Measurements from ENCODE around the gene CASZ1.

GRCh38 chr1:10830961-10831668 is 34.7 kb upstream of the CASZ1 start:
- TF ChIP-seq YY1 (IDR thresholded peaks at IDR 0.05; ENCODE audit: insufficient read depth, insufficient read length) = no peak
- no peak for TF ChIP-seq SUZ12 (IDR thresholded peaks at IDR 0.05; ENCODE audit: extremely low read depth, insufficient read depth, insufficient read length)
- no peak for TF ChIP-seq ZNF274 (IDR thresholded peaks at IDR 0.05; ENCODE audit: low read depth, low read length)
